GM21717 (cell line): ENCODE data around the gene HPSE2.
"Not testable (repeated sequence)": the region's sequence is repeated elsewhere in the genome, so short reads cannot be mapped to it uniquely, and the experiment has no call there.

Source experiments
- ATAC-seq: cut with Tn5 transposase; IDR thresholded peaks from one replicate; pipeline ENCODE4 v1.9.1; 2021; ENCODE audit warnings: mild to moderate bottlenecking, moderate library complexity; ENCODE audit not compliant: unreplicated experiment

The HPSE2 gene

DNA sequence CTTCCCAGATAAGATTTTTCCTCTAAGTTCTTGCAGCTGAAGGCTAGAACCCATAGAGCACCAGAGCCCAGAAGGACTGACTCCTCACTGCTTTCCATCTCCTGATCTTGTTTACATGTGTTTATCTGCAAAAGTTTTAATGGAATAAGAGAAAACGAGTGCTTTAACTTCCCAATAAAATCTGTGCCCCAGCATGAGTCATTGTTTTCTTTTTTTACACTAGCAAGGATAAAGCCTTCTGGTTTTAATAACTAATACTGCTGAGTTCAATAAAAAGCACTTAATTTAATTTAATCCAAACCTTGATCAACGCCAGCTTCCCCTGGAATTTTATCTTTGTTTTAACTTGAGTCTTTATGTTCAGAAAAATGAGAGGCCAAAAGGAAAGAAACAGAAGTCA, 227.6 kb downstream of the HPSE2 start:
- no peak for ATAC-seq

DNA sequence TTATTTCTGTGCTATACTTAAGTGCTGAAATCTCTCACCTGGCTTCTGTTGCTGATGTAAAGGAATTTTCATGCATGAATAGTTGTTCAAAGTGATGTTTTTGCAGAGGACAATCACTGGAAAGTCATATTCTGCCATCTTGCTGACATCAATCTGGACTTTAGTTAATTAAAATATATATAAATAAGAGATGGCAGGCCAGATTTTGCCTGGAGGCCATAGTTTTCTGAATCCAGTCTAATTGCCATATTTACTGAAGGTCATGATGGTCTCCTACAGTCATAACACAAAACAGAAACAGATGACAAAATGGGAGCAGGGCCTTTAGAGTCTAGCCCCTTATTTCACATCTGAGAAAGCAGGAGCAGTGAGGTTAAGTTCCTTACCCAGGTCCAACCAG, 228.2 kb downstream of the HPSE2 start:
- ATAC-seq: no peak

- no peak for ATAC-seq
Measured at GRCh38 chr10:99005254-99005653, 230.4 kb downstream of the HPSE2 start.

GRCh38 chr10:99004738-99005137, 230.9 kb downstream of the HPSE2 start:
- ATAC-seq: no peak

DNA sequence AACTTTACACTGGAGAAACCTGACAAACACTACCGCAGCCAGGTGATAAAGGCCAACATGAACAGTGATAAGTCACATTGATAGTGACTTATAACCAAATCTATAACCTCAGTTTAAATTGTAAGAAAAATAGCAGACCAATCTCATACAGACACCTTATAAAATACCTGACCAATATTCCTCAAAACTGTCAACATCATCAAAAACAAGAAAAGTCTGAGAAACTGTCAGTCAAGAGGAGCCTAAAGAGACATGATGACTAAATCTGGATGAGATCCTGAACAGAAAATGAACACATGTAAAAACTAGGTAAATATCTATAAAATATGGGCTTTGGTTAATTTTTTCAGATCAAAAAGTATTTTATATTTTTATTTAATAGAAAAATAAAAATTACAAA, 233.3 kb downstream of the HPSE2 start:
- ATAC-seq: no peak

GRCh38 chr10:98997596-98997995, 238.1 kb downstream of the HPSE2 start:
- no peak for ATAC-seq

- no peak for ATAC-seq
Measured at GRCh38 chr10:98994030-98994429, 241.6 kb downstream of the HPSE2 start.

DNA sequence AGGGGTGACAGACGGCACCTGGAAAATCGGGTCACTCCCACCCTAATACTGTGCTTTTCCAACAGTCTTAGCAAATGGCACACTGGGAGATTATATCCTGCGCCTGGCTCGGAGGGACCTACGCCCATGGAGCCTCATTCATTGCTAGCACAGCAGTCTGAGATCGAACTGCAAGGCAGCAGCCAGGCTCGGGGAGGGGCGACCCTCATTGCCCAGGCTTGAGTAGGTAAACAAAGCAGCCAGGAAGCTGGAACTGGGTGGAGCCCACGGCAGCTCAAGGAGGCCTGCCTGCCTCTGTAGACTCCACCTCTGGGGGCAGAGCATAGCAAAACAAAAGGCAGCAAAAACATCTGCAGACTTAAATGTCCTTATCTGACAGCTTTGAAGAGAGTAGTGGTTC, 251.9 kb downstream of the HPSE2 start:
- not testable (repeated sequence) for ATAC-seq

DNA sequence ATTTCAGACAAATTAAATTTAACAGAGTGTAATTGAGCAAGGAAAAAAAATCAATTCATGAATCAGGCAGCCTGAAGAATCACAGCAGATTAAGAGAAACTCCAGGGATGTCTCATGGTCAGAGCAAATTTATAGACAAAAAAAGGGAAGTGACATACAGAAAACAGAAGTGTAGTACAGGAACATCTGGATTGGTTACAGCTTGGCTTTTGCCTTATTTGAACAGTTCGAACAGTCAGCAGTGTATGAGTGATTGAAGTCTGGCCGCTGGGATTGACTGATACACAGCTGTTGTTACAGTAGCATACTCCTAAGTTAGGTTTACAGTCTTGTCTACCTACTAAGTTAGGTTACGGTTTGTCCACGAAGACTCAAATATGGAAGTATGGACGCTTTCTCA, 255.3 kb downstream of the HPSE2 start:
- ATAC-seq: no peak

- no peak for ATAC-seq
Measured at GRCh38 chr10:98971464-98971863, 264.2 kb downstream of the HPSE2 start.

GRCh38 chr10:98967601-98968000, 268.1 kb downstream of the HPSE2 start:
- no peak for ATAC-seq

- ATAC-seq: no peak
Measured at GRCh38 chr10:98963608-98964007, 272.0 kb downstream of the HPSE2 start.

GRCh38 chr10:98959379-98959778, 276.3 kb downstream of the HPSE2 start:
- no peak for ATAC-seq

- ATAC-seq: no peak
Measured at GRCh38 chr10:98957801-98958200, 277.9 kb downstream of the HPSE2 start.

GRCh38 chr10:98956576-98957260, 278.9 kb downstream of the HPSE2 start:
- no peak for ATAC-seq

- ATAC-seq: no peak
Measured at GRCh38 chr10:98953251-98953650, 282.4 kb downstream of the HPSE2 start.

DNA sequence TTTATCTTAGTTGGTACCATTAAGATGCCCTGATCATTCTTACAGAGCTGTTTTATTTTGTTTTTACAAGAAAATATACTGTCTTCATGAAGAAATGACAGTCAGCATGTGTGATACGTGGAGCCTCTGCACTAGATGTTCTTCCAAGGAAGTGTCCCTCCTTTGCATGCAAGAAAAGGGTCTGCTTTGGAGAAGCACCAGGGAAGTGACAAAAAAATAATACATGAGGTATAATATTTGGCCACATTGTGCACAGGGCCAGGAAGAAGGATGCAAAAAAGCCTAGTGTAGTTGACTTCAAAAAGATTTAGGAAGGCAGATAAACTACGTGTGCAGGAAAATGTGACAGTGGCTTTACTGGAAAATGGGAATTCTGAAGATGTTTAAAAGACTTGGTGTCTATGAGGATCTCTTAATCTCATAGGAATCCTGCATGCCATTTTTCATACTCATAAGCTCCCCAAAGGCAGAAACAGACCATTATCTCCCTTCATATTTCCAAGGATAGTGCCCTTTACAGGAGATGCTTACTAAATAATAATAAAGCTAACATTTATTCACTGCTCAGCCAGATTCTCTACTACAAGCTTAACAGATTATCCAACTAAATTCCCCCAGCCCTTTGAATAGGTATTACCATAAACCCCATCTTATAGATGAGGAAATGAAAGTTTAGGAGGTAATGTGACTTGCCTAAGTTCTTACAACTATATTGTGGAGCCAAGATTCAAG, 284.2 kb downstream of the HPSE2 start:
- no peak for ATAC-seq

DNA sequence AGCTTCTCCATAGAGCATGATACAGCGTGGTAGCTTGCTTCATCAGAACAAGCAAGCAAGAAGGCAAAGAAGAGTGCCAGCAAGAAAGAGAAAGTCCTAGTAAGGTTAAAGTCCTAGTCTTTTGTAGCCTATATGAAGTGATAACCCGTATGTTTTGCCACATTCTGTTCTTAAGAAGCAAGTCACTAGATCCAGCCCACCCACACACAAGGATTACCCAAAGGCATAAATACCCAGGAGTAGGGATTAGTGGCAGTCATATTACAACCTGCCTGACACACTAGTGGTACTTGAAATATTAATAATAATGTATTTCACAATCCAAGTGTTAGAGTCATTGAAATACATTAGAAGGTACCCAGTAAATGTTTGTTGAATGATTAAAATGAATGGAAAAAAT, 285.5 kb downstream of the HPSE2 start:
- ATAC-seq: no peak

DNA sequence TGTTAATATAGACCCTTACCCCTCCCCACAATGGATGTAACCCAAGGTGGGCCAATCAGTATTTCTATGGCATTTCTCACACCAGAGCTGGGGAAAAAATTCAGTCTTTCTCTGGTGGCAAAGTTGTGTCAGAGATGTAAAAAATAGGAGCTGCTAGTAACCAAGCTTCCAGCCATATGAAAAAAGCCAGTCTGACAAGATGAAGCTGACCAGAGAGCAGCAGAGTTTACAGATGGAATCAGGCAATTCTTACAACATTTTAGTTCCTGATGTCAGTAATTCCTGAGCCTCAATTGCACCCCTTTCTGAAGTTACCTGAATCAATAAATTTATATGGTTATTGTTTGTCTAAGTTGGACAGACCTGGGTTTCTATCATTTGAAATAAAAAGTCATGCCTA, 286.3 kb downstream of the HPSE2 start:
- ATAC-seq: no peak

DNA sequence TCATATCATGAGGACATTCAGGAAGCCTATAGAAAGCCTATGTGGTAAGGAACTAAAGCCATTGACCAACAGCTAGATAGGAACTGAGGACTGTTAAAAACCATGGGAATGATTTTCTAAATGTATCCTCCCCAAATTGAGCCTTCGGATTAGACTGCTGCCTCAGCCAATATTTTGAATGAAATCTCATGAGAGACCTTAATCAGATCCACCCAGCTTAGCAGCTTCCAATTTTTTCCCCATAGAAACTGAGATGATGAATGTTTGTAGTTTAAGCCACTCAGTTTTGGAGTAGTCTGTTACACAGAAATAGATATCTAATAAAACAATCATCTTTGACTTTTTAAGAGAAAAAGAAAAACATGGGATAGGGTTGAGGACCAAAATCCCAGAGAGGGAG, 292.0 kb downstream of the HPSE2 start:
- no peak for ATAC-seq

DNA sequence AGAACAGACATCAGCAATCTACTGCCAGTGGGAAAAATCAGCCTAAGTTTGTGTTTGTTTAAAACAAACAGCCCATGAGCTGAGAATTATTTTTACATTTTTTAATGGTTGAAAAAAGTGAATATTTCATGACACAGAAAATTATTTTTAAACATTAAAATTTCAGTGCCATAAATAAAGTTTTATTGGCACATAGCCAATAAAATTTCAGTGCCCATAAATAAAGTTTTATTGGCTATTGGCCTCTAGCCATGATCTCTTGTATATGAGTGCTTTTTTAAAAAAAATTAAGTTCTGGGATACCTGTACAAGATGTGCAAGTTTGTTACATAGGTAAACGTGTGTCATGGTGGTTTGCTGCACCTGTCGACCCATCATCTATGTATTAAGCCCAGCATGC, 305.9 kb downstream of the HPSE2 start:
- no peak for ATAC-seq

DNA sequence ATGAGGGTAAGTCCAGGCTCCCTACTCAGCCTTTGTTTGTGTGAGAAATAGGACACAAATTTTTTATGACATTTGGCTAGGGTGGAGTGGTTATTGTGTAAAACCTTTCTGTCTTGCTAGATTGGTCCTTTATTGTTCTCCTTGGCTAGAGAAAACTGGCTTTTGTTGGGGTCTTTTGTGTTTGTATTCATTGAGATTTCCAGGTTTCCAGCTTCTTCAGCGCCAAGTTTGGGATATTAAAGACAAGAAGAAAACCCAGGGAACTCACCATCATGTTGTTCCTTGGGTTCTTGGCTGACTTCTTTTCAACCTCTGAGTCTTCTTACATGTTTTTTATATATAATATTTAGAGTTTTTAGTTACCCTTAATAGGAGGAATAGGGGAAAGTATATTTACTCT, 310.0 kb downstream of the HPSE2 start:
- no peak for ATAC-seq

DNA sequence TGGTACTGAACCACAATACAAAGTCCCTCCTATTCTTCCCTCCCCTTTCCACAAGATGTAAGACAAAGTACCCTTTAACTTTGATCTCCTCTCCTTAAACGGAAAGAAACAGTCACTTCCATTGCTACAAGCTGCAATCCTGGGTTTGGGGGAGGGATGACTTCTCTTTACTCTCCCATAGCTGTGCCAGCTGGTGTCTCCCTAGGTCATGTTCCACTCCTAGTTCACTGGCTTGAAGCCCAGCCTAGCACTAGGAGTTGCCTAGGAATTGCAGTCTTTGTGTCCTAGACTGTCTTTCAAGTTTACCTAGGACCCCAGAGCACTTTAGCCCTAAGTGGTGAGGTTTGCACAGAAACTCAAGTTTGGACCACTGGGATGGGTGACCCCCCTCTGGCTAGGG, 311.1 kb downstream of the HPSE2 start:
- ATAC-seq: no peak
